ENCODE data around the gene IMMP2L.

Gene IMMP2L

GRCh38 chr7:110803602-110804143 lies 758.6 kb downstream of the IMMP2L start:
- DNase-seq (ENCODE audit: low read depth) = no peak

- DNase-seq (ENCODE audit: low read depth) = no peak
These were observed 760.8 kb downstream of the IMMP2L start for GRCh38 chr7:110801502-110801901.

DNA sequence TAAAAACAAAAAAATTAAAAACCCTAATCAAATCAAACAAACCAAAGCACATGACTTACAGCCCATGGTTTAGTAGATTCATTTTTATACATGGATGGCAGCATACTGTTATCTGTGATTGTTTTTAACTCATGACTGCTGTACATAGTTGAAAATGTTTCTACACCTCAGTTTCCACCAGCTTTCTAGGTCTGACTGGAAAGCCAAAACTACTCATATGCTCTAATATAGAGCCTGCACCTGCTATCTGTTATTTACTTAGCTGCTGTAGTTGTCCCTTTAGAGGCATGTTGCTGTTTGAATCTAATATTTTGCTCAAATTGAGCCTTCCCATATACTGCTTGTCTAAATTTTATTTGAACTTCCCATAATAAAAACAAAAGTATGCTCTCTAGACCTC lies 761.3 kb downstream of the IMMP2L start:
- no peak for DNase-seq (ENCODE audit: low read depth)

DNA sequence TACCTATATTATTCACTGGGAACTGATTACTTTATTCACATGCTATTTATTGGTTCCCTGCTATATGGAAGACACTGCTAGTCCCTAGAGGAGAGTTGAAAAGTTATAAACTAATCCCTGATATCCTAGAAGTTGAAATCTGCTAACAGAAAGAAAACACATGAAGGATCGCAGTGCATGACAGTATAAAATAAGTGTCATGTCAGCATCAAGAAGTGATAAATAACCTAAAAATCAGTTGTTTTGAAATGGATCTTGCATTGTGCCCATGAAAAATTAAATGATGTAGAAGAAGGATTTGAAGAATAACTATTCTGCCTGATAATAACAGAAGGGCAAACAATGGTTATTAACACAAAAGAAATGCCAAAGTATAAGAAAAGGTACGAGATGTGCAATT lies 764.6 kb downstream of the IMMP2L start:
- no peak for DNase-seq (ENCODE audit: low read depth)

DNA sequence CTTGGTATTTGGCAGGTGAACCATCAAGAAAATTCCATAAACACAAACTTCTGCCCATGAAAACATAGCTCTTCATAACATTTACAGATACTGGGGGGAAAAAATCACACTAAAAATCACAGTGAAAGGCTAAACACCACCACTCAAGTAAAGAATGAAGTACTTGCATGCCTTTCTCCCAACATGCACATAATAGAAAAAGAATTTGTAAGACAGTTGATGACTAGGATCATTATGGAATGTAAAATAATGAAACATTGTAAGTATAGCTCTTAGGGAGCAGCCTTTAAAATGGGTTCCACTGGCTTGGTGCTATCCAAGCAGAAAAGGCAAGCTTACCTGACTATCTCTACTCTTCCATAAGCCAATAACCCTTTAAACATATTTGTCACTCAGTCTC lies 771.3 kb downstream of the IMMP2L start:
- no peak for DNase-seq (ENCODE audit: low read depth)

DNA sequence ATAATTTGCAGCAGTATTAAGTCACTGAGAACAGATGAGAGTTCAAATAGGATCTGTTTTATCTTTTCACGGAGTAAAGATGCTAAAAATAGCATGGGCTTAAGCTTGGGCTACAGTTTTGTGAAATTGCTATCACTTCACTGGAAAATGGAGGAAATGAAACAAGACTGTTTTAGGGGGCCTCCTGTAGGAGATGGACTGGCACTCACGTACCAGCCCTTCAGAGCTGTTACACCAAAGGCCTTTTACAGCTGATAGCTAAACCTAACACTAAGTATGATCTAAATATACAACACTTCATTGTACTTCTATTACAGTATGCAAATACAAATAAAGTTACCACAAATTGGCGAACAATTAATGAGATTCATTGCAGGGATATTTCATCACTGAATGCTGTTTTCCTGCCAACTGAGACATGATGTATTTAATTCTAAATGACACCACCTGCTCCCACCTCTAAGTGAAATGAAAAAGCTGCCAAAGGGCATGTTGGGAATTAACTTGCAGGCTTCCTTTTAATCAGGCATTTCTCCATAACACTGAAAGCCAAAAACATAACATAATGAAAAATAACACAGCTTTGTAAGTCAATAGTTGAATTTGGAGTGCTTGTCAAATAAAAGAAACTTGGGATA lies 775.8 kb downstream of the IMMP2L start:
- DNase-seq (ENCODE audit: low read depth) = no peak

DNA sequence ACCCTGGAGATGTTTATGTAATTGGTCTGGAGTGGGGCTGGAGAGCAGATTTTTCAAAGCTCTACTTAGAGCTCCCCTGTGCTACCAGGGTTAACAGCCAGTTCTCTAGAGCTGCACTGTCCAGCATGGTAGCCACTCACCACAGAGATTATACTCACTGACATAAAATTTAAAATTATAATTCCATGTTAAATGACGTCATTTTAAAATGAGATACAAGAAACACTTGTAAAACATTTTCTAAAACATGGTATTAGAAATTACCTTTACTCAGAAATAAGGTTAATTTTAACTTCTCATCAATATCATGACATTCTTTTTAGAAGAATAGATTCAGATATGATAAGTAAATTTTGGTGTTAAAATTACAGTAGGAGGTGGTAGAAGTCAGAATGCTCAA lies 777.5 kb downstream of the IMMP2L start:
- DNase-seq (ENCODE audit: low read depth) = no peak

DNA sequence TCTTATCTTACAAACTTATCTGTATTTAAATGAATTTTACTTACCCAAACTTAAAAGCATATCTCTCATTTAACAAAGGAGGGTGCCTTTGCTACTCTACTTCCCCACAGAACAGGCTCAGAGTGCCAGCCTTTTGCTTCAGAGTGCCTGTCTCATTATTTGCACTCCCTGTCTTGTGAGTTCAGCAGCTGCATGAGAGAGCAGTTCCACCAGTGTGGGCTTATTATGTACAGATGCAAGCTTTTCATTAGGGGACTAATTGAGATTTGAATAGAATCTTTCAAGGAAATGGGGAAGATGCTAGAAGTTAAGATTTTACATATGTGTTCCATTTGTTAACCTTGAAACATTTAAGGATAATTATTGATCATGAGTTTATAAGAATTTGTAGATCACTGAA lies 781.6 kb downstream of the IMMP2L start:
- DNase-seq (ENCODE audit: low read depth) = no peak

- DNase-seq (ENCODE audit: low read depth) = no peak
These were observed 783.0 kb downstream of the IMMP2L start for GRCh38 chr7:110779339-110779738.

- no peak for DNase-seq (ENCODE audit: low read depth)
These were observed 787.2 kb downstream of the IMMP2L start for GRCh38 chr7:110775046-110775445.

DNA sequence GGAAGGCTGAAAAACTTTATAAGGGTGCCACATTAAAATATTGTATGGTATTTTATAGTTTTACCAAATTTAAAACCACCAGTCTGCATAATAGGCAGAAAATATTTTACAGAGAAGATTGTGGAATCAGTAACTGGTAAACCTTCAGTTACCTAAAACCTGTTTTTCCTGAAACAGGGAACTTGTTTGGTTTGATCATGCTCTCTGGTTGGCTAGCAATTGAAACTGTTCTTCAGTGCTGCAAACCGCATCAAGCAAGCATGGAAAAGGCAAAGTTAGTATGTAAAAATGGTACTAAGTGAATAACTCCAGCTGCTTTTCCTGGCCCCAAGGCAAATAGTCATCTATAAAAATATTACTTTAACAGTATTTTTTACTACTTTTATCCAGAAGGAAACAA lies 788.2 kb downstream of the IMMP2L start:
- DNase-seq (ENCODE audit: low read depth) = no peak

GRCh38 chr7:110772615-110773014 lies 789.7 kb downstream of the IMMP2L start:
- DNase-seq (ENCODE audit: low read depth) = no peak

GRCh38 chr7:110771717-110772116 lies 790.6 kb downstream of the IMMP2L start:
- no peak for DNase-seq (ENCODE audit: low read depth)

- DNase-seq (ENCODE audit: low read depth) = no peak
These were observed 794.7 kb downstream of the IMMP2L start for GRCh38 chr7:110767550-110768110.

- no peak for DNase-seq (ENCODE audit: low read depth)
These were observed 795.4 kb downstream of the IMMP2L start for GRCh38 chr7:110766864-110767263.

DNA sequence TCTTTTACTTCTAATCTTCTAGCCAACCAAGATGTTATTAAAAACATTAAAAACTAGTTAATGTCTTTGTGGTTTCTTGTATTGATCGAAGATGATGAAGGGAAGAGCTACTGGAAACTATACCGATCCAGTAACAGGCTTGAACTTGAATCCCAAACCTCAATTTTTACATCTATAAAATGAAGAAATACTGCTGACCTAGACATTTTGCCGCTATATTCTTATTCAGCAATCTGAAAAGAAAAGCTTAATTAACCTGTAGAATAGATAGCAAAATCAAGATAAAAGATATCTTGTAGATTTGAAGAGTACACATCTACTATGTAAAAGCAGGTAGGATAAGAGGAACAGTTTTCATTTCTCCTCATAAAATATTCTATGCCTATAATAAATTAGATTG lies 797.4 kb downstream of the IMMP2L start:
- no peak for DNase-seq (ENCODE audit: low read depth)

DNA sequence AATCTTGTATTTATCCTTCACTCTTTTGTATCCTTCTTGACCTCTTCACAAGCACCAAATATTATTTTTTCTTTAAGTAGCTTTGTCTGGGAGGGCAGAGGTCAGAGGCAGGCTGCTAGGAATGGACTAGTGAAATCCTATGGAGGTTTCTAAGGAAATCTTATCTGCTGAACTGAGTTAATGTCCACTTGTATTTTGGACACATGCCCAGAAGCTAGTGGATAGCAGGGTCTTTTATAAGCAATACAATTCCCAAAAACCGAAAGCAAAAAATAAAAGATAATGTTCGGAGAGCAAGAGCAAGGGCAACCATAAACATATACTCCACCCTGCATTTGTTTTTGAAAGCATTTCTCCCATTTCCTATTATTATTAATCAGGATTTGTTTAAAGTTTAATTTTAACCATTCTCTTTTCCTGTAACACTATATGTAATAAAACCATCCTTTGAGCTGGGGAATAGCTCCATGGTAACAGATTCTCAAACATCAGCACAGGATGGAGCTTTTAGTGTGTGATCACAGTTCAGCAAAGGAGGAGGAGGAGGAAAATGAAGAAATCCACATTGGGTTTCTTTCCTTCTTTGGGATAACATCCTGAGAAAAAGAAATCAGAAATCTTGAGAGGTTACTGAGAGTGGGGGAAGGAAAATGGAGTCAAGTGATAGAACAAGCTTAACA lies 799.6 kb downstream of the IMMP2L start:
- no peak for DNase-seq (ENCODE audit: low read depth)

DNA sequence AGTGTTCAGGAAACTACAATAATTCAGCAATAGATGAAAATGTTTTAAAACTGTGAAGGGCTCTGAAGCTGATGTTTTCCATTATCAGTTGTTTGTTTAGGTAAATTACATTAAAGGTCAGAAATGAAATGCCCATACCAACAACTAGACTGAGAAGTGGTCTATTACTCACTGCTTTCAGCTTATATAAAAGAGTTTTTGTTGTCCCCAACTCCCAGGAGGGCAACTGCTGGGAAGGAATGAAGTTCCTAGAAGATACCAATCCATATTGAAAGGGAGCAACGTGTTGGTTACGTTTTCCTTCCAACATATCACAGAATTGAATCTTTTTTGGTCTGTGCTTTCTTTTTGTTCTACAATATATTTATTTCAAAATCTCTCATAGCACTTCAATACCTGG lies 802.0 kb downstream of the IMMP2L start:
- DNase-seq (ENCODE audit: low read depth) = no peak

DNA sequence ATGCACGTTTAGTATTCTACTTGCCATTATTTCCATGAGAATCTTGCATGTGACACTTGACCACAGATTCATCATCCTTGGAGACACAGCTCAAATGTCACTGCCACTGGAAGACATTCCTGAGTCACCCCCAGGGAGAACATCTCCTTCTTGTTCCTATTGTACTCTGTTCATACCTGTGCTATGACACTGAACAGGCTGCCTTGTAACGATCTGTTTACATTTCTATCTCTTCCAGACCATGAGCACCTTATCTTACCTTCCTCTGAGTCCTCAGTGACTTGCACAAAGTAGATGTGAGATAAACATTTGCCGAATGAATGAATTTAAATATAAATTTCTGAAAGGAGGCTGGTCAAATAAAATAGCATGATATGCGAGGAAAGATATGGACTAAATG lies 803.2 kb downstream of the IMMP2L start:
- DNase-seq (ENCODE audit: low read depth) = no peak

DNA sequence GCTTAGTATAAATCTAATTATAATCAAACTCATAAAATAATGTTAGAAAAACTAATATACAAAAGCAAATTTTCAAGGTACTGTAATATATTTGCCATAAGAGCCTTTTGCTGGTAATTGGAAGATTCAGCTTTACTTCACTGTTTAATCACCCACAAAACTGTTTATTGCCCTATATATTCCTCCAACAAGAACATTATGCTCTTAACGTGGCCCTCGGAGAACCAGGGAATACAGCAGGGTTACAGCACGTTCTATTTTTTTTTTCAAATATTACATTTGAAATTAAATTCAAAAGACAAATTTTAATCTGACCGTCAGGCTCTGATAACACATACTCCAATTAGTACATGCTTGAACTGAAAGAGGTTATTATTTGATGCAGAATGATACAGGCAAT lies 807.6 kb downstream of the IMMP2L start:
- no peak for DNase-seq (ENCODE audit: low read depth)

- no peak for DNase-seq (ENCODE audit: low read depth)
These were observed 811.2 kb downstream of the IMMP2L start for GRCh38 chr7:110750931-110751605.

DNA sequence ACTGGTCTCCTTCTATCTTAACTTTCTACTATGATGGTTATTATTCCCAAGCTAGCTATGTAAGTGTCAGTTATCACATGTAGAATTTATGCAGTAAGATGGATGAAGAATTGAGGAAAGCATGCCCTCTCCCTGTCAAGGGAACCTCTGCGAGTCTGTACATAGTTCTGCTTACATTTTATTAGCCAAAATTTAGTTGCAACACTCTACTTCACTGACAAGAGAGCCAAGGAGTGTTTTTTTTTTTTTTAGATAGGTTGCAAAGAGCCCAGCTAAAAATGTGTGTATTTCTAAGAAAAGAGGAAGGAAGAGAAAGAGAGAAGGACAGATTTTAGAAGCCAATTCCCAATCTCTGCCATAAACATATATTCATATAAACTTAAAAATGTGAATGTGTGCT lies 829.1 kb downstream of the IMMP2L start:
- DNase-seq (ENCODE audit: low read depth) = no peak

- no peak for DNase-seq (ENCODE audit: low read depth)
These were observed 837.5 kb downstream of the IMMP2L start for GRCh38 chr7:110724811-110725210.
